GM20000 (cell line): ENCODE measurements around the gene CDKN1A.

Experiments
- DNase-seq: peaks from one replicate; pipeline ENCODE4 v3.0.0; 2012; ENCODE audit warnings: low spot score
- CTCF ChIP-seq: IDR thresholded peaks from 2 replicates; pipeline ENCODE4 v1.5.1; 2012; ENCODE audit warnings: mild to moderate bottlenecking, control low read depth; ENCODE audit errors: extremely low read depth, missing control alignments

CDKN1A gene

GRCh38 chr6:36673882-36674281 lies 4.6 kb upstream of the CDKN1A start:
- DNase-seq: no peak
- no peak for TF ChIP-seq CTCF

- TF ChIP-seq CTCF: no peak
- no peak for DNase-seq
Measured at GRCh38 chr6:36674942-36675341, 3.6 kb upstream of the CDKN1A start.

GRCh38 chr6:36676141-36677058 lies 2.1 kb upstream of the CDKN1A start:
- TF ChIP-seq CTCF: no peak
- no peak for DNase-seq

GRCh38 chr6:36677059-36677749 lies 1.3 kb upstream of the CDKN1A start:
- no peak for TF ChIP-seq CTCF
- no peak for DNase-seq

- no peak for DNase-seq
- no peak for TF ChIP-seq CTCF
Measured at GRCh38 chr6:36677753-36678487, 594 bp upstream of the CDKN1A start.

GRCh38 chr6:36679043-36679833 lies 724 bp downstream of the CDKN1A start:
- no peak for TF ChIP-seq CTCF
- DNase-seq: no peak
